Measurements from ENCODE around the gene MYH9.

GRCh38 chr22:36298118-36298517, 89.6 kb downstream of the MYH9 start:
- no peak for TF ChIP-seq ZBTB17 (tag by site-specific recombination; IDR thresholded peaks at IDR 0.05)
- no peak for TF ChIP-seq CTCF (tag by site-specific recombination; IDR thresholded peaks at IDR 0.05)
- no peak for TF ChIP-seq ZSCAN30 (tag by site-specific recombination; IDR thresholded peaks at IDR 0.05)
- no peak for TF ChIP-seq ZBTB7A (tag by site-specific recombination; IDR thresholded peaks at IDR 0.05; ENCODE audit: low read depth)
- no peak for TF ChIP-seq ZNF639 (tag by site-specific recombination; IDR thresholded peaks at IDR 0.05)
- no peak for TF ChIP-seq ZNF76 (tag by site-specific recombination; IDR thresholded peaks at IDR 0.05; ENCODE audit: borderline replicate concordance, low read depth)
- TF ChIP-seq HOXD13 (CRISPR knock-in tag; IDR thresholded peaks at IDR 0.05; ENCODE audit: borderline replicate concordance): no peak
- no peak for TF ChIP-seq ZFP37 (tag by site-specific recombination; IDR thresholded peaks at IDR 0.05)
- TF ChIP-seq ZNF121 (tag by site-specific recombination; IDR thresholded peaks at IDR 0.05): no peak
- TF ChIP-seq ZNF211 (tag by site-specific recombination; IDR thresholded peaks at IDR 0.05; ENCODE audit: low read depth): no peak
- TF ChIP-seq ZFP3 (tag by site-specific recombination; IDR thresholded peaks at IDR 0.05; ENCODE audit: low read depth): no peak
- no peak for TF ChIP-seq ZNF776 (tag by site-specific recombination; IDR thresholded peaks at IDR 0.05; ENCODE audit: borderline replicate concordance)

Data from HEK293 (cell line).